ENCODE measurements around the gene IL4.
A peak's percentile ranks its signal among the peaks of the same experiment; 100 is the strongest.
"Not testable (repeated sequence)": the region's sequence is repeated elsewhere in the genome, so short reads cannot be mapped to it uniquely, and the experiment has no call there.

Gene IL4

GRCh38 chr5:132674671-132675506 lies 1.1 kb downstream of the IL4 start:
- peak; percentile 97 for DNase-seq (ENCODE audit: low read depth)

GRCh38 chr5:132675936-132676689 lies 2.3 kb downstream of the IL4 start:
- no peak for DNase-seq (ENCODE audit: low read depth)

GRCh38 chr5:132677191-132677590 lies 3.4 kb downstream of the IL4 start:
- peak; percentile 97 for DNase-seq (ENCODE audit: low read depth)

GRCh38 chr5:132677682-132678400 lies 4.1 kb downstream of the IL4 start:
- DNase-seq (ENCODE audit: low read depth) = no peak

GRCh38 chr5:132678735-132679134 lies 4.9 kb downstream of the IL4 start:
- no peak for DNase-seq (ENCODE audit: low read depth)

- DNase-seq (ENCODE audit: low read depth) = no peak
Measured at GRCh38 chr5:132679166-132679565, 5.4 kb downstream of the IL4 start.

- DNase-seq (ENCODE audit: low read depth) = no peak
Measured at GRCh38 chr5:132679717-132680380, 6.1 kb downstream of the IL4 start.

- no peak for DNase-seq (ENCODE audit: low read depth)
Measured at GRCh38 chr5:132680780-132681475, 7.1 kb downstream of the IL4 start.

- no peak for DNase-seq (ENCODE audit: low read depth)
Measured at GRCh38 chr5:132681476-132681831, 7.7 kb downstream of the IL4 start.

- DNase-seq (ENCODE audit: low read depth) = no peak
Measured at GRCh38 chr5:132681983-132682382, 8.2 kb downstream of the IL4 start.

- no peak for DNase-seq (ENCODE audit: low read depth)
Measured at GRCh38 chr5:132684491-132684890, 10.7 kb downstream of the IL4 start.

GRCh38 chr5:132684922-132685720 lies 11.3 kb downstream of the IL4 start:
- no peak for DNase-seq (ENCODE audit: low read depth)

- no peak for DNase-seq (ENCODE audit: low read depth)
Measured at GRCh38 chr5:132686193-132686592, 12.4 kb downstream of the IL4 start.

GRCh38 chr5:132687995-132688394 lies 14.2 kb downstream of the IL4 start:
- DNase-seq (ENCODE audit: low read depth) = no peak

- DNase-seq (ENCODE audit: low read depth) = no peak
Measured at GRCh38 chr5:132688536-132689339, 14.9 kb downstream of the IL4 start.

GRCh38 chr5:132689513-132689912 lies 15.7 kb downstream of the IL4 start:
- no peak for DNase-seq (ENCODE audit: low read depth)

GRCh38 chr5:132690156-132690555 lies 16.4 kb downstream of the IL4 start:
- DNase-seq (ENCODE audit: low read depth) = no peak

- not testable (repeated sequence) for DNase-seq (ENCODE audit: low read depth)
Measured at GRCh38 chr5:132691755-132692631, 18.2 kb downstream of the IL4 start.

- DNase-seq (ENCODE audit: low read depth) = no peak
Measured at GRCh38 chr5:132692632-132692967, 18.8 kb downstream of the IL4 start.
